H9 (cell line): ENCODE results near the gene RAB35. TPM values are rescaled to one million over a fixed set of nuclear protein-coding genes. Genes with fewer than 3 reads are reported as not detected.

Experiments used
- DNase-seq: peaks from one replicate; pipeline ENCODE4 v3.0.0-alpha.2; 2017
- H2AFZ ChIP-seq: one replicate; pipeline ENCODE4 v1.6.1; 2013; ENCODE audit warnings: mild to moderate bottlenecking, low read length, control low read depth, moderate library complexity
- H2AK5ac ChIP-seq: 2 replicates; pipeline ENCODE4 v1.6.1; 2013; ENCODE audit warnings: low read length, control low read depth, mixed read lengths; ENCODE audit not compliant: insufficient read length
- H2BK120ac ChIP-seq: one replicate; pipeline ENCODE4 v1.6.1; 2013; ENCODE audit warnings: low read depth, mild to moderate bottlenecking, low read length, control low read depth, inconsistent platforms; ENCODE audit not compliant: poor library complexity, severe bottlenecking
- H2BK12ac ChIP-seq: 2 replicates; pipeline ENCODE4 v1.6.1; 2013; ENCODE audit warnings: low read length, control low read depth, mixed read lengths, low read depth; ENCODE audit not compliant: insufficient read length
- H2BK15ac ChIP-seq: 2 replicates; pipeline ENCODE4 v1.6.1; 2013; ENCODE audit warnings: low read depth, low read length, control low read depth
- H2BK20ac ChIP-seq: one replicate; pipeline ENCODE4 v1.6.1; 2013; ENCODE audit warnings: low read depth, mild to moderate bottlenecking, low read length, control low read depth, inconsistent platforms; ENCODE audit not compliant: poor library complexity, severe bottlenecking
- H2BK5ac ChIP-seq: 2 replicates; pipeline ENCODE4 v1.6.1; 2013; ENCODE audit warnings: low read length, control low read depth, mixed read lengths; ENCODE audit not compliant: insufficient read length
- H3K14ac ChIP-seq: 2 replicates; pipeline ENCODE4 v1.6.1; 2013; ENCODE audit warnings: low read length, control low read depth; ENCODE audit not compliant: insufficient read depth
- H3K18ac ChIP-seq: 2 replicates; pipeline ENCODE4 v1.6.1; 2013; ENCODE audit warnings: low read depth, mild to moderate bottlenecking, mixed read lengths, low read length, control low read depth; ENCODE audit not compliant: insufficient read length
- H3K23ac ChIP-seq: 2 replicates; pipeline ENCODE4 v1.6.1; 2013; ENCODE audit warnings: low read length, control low read depth, mixed read lengths, low read depth; ENCODE audit not compliant: insufficient read length
- H3K23me2 ChIP-seq: 2 replicates; pipeline ENCODE4 v1.6.1; 2013; ENCODE audit warnings: low read depth, mild to moderate bottlenecking, mixed read lengths, low read length, control low read depth; ENCODE audit not compliant: insufficient read length, poor library complexity, severe bottlenecking
- H3K27ac ChIP-seq: 2 replicates; pipeline ENCODE4 v1.5.1; 2013; ENCODE audit warnings: low read length, control low read depth, mixed read lengths, low read depth; ENCODE audit not compliant: insufficient read length
- H3K27me3 ChIP-seq: 2 replicates; pipeline ENCODE4 v1.6.1; 2013; ENCODE audit warnings: low read length, control low read depth, inconsistent platforms; ENCODE audit not compliant: insufficient read depth
- H3K4ac ChIP-seq: 2 replicates; pipeline ENCODE4 v1.6.1; 2013; ENCODE audit warnings: low read depth, mild to moderate bottlenecking, control low read depth, inconsistent platforms, low read length, moderate library complexity
- H3K4me1 ChIP-seq: 2 replicates; pipeline ENCODE4 v1.6.1; 2013; ENCODE audit warnings: low read length, control low read depth, inconsistent platforms; ENCODE audit not compliant: insufficient read depth
- H3K4me2 ChIP-seq: 2 replicates; pipeline ENCODE4 v1.6.1; 2013; ENCODE audit warnings: low read length, control low read depth, mixed read lengths; ENCODE audit not compliant: insufficient read length, insufficient read depth
- H3K56ac ChIP-seq: 2 replicates; pipeline ENCODE4 v1.6.1; 2013; ENCODE audit warnings: low read depth, mild to moderate bottlenecking, mixed read lengths, low read length, control low read depth; ENCODE audit not compliant: insufficient read length
- H3K79me1 ChIP-seq: 2 replicates; pipeline ENCODE4 v1.6.1; 2013; ENCODE audit warnings: low read depth, mild to moderate bottlenecking, moderate library complexity, low read length, control low read depth, inconsistent platforms; ENCODE audit not compliant: insufficient read depth, poor library complexity, severe bottlenecking
- H3K79me2 ChIP-seq: 2 replicates; pipeline ENCODE4 v1.6.1; 2013; ENCODE audit warnings: low read length, control low read depth, inconsistent platforms; ENCODE audit not compliant: insufficient read depth
- H3K9ac ChIP-seq: 2 replicates; pipeline ENCODE4 v1.6.1; 2013; ENCODE audit warnings: low read length, control low read depth, mixed read lengths; ENCODE audit not compliant: insufficient read length; ENCODE audit errors: extremely low read depth
- H3K9me3 ChIP-seq: one replicate; pipeline ENCODE4 v1.6.1; 2013; ENCODE audit warnings: low read depth, low read length, inconsistent platforms; ENCODE audit not compliant: control insufficient read depth
- H3T11ph ChIP-seq: one replicate; pipeline ENCODE4 v1.6.1; 2013; ENCODE audit warnings: mild to moderate bottlenecking, low read length, control low read depth, inconsistent platforms
- H4K20me1 ChIP-seq: one replicate; pipeline ENCODE4 v1.6.1; 2013; ENCODE audit not compliant: control insufficient read depth, insufficient read length, insufficient read depth
- H4K5ac ChIP-seq: 2 replicates; pipeline ENCODE4 v1.6.1; 2013; ENCODE audit warnings: low read depth, mild to moderate bottlenecking, mixed read lengths, low read length, control low read depth; ENCODE audit not compliant: insufficient read length
- H4K8ac ChIP-seq: replicated peaks from 2 replicates; pipeline ENCODE4 v1.6.1; 2013; ENCODE audit warnings: low read length, control low read depth, mixed read lengths, low read depth; ENCODE audit not compliant: insufficient read length
- H4K91ac ChIP-seq: 2 replicates; pipeline ENCODE4 v1.6.1; 2013; ENCODE audit warnings: low read depth, mild to moderate bottlenecking, moderate library complexity, mixed read lengths, low read length, control low read depth; ENCODE audit not compliant: insufficient read length
- H3K27ac Mint-ChIP-seq, 3 experiments: 2 replicates in 2 of 3; 3 replicates in 1 of 3; pipeline ENCODE4 v1.8.0; 2020 to 2021; ENCODE audit warnings: mixed read lengths in 3 of 3, mild to moderate bottlenecking in 1 of 3, moderate library complexity in 1 of 3
- H3K27me3 Mint-ChIP-seq: 2 replicates; pipeline ENCODE4 v1.8.0; 2021; ENCODE audit warnings: low read depth, mild to moderate bottlenecking, moderate library complexity, mixed read lengths
- H3K36me3 Mint-ChIP-seq, 3 experiments: 2 replicates in 2 of 3; 3 replicates in 1 of 3; pipeline ENCODE4 v1.8.0; 2020 to 2021; ENCODE audit warnings: low read depth in 3 of 3, mixed read lengths in 3 of 3; ENCODE audit not compliant: insufficient read depth in 1 of 3
- H3K4me1 Mint-ChIP-seq, 2 experiments: 2 replicates each; pipeline ENCODE4 v1.8.0; 2020; ENCODE audit warnings: mixed read lengths in 2 of 2
- H3K4me3 Mint-ChIP-seq, 2 experiments: 2 replicates in 1 of 2; 3 replicates in 1 of 2; pipeline ENCODE4 v1.8.0; 2020 to 2021; ENCODE audit warnings: mild to moderate bottlenecking in 2 of 2, mixed read lengths in 2 of 2, moderate library complexity in 1 of 2
- H3K9me3 Mint-ChIP-seq, 2 experiments: 2 replicates in 1 of 2; 3 replicates in 1 of 2; pipeline ENCODE4 v1.8.0; 2020; ENCODE audit warnings: mild to moderate bottlenecking in 2 of 2, mixed read lengths in 2 of 2, moderate library complexity in 1 of 2
- WGBS: extraction: QIAGEN DNeasy Blood & Tissue Kit; methylation state at CpG from one replicate; pipeline ENCODE4 v1.1.7; 2013; ENCODE audit warnings: missing lambda C conversion rate, low lambda C conversion rate, mixed read lengths; ENCODE audit not compliant: insufficient read length; ENCODE audit errors: extremely low coverage; 5-methylcytosine and 5-hydroxymethylcytosine counted together
- total RNA-seq: library from RNA; stranded (reverse); gene quantifications from 2 replicates; pipeline ENCODE4 v1.2.1, GENCODE V29; 2021
- TF ChIP-seq, protein P1 (sequence below): fragments of 200-600 bp; sonication (generic); conservative IDR thresholded peaks from 3 replicates; pipeline ENCODE4 v1.8.0; 2021; ENCODE audit warnings: antibody characterized with exemption, mild to moderate bottlenecking

Gene RAB35
- total RNA-seq, 1 experiment from 2014 or later: 60.0 TPM

DNA sequence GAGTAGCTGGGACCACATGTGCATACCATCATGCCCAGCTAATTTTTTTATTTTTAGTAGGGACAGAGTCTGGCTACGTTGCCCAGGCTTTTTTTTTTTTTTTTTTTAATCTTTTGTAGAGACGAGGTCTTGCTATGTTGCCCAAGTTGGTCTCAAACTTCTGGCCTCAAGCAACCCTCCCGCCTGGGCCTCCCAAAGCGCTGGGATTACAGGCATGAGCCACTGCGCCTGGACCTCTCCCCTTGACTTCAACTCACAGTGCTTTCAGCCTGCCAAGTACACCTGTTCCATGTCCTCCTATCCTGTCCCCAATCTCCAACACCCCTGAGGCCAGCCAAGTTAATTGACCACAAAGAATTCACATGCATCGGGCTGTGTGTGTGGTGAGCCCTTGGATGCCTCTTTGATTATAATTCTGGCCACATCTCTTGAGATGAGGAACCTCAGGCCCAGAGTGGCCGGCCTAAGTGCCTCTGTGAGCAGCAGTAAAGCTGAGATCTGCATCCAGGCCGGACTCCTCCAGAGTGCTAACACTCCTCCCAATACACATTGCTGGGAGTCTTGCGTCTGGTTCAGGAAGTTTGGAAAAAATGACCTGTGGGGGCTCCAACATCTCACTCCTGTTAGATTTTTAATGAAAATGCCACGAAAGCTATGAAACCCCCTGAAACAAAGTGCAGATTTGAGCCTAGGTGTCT lies 6.8 kb downstream of the RAB35 start:
- no peak overlapping the region for H2BK15ac ChIP-seq
- no peak overlapping the region for H2BK12ac ChIP-seq
- no peak overlapping the region for H3K27ac ChIP-seq
- Mint-ChIP-seq H3K27ac (peak overlapping the region; percentile 27 to 73 (median 49); a peak in 5 of 7 replicates), H3K36me3 (peaks cover 15 to 45% (median 24%) of the 10 kb centered on the region in 3 experiments; a peak in 6 of 7 replicates), H3K27me3 (no peaks in the 10 kb centered on the region), H3K9me3 (no peaks in the 10 kb centered on the region), H3K4me3 (peak overlapping the region in 1 of 2 experiments; percentile 7; a peak in 1 of 5 replicates), H3K4me1 (peaks cover 47 to 53% of the 10 kb centered on the region in 2 experiments)
- H2AFZ ChIP-seq: no peak overlapping the region
- H3K14ac ChIP-seq: no peak overlapping the region
- TF ChIP-seq, protein P1, sequence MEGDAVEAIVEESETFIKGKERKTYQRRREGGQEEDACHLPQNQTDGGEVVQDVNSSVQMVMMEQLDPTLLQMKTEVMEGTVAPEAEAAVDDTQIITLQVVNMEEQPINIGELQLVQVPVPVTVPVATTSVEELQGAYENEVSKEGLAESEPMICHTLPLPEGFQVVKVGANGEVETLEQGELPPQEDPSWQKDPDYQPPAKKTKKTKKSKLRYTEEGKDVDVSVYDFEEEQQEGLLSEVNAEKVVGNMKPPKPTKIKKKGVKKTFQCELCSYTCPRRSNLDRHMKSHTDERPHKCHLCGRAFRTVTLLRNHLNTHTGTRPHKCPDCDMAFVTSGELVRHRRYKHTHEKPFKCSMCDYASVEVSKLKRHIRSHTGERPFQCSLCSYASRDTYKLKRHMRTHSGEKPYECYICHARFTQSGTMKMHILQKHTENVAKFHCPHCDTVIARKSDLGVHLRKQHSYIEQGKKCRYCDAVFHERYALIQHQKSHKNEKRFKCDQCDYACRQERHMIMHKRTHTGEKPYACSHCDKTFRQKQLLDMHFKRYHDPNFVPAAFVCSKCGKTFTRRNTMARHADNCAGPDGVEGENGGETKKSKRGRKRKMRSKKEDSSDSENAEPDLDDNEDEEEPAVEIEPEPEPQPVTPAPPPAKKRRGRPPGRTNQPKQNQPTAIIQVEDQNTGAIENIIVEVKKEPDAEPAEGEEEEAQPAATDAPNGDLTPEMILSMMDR: no peak
- no peak overlapping the region for H3K4me2 ChIP-seq
- H2BK5ac ChIP-seq: no peak overlapping the region
- no peaks in the 10 kb centered on the region for H4K20me1 ChIP-seq
- H3K79me1 ChIP-seq: peaks cover 5% of the 10 kb centered on the region
- H4K5ac ChIP-seq: no peak overlapping the region
- H3K18ac ChIP-seq: no peak overlapping the region
- H2BK120ac ChIP-seq: no peak overlapping the region
- H3K9me3 ChIP-seq: no peaks in the 10 kb centered on the region
- no peak overlapping the region for H3K23ac ChIP-seq
- no peaks in the 10 kb centered on the region for H3K27me3 ChIP-seq
- no peak overlapping the region for H3K56ac ChIP-seq
- H3K79me2 ChIP-seq: peaks cover 18% of the 10 kb centered on the region; the same call in 1 of the 2 replicates
- H3K4me1 ChIP-seq: peaks cover 2% of the 10 kb centered on the region
- no peak overlapping the region for H2AK5ac ChIP-seq
- H3K4ac ChIP-seq: no peak overlapping the region
- no peaks in the 10 kb centered on the region for H3K23me2 ChIP-seq
- H4K8ac ChIP-seq: no peak overlapping the region
- H4K91ac ChIP-seq: no peak overlapping the region
- no peak for DNase-seq
- H3K9ac ChIP-seq: no peak overlapping the region
- WGBS: no CpG with 5 or more reads among the region's 10 CpGs
- H3T11ph ChIP-seq: no peak overlapping the region
- no peak overlapping the region for H2BK20ac ChIP-seq
